Activated CD4-positive, alpha-beta T cell treated with anti-CD3 and anti-CD28 coated beads, Interleukin-2, amount 10 ng/mL, durations not matched to agents 7 days and 5 days (primary cell): Measurements from ENCODE around the gene MYO7B. TPM values are rescaled to one million over a fixed set of nuclear protein-coding genes. Genes with fewer than 3 reads are reported as not detected.

Experiments
- CTCF ChIA-PET: fragments of 350-600 bp; sonication (Branson Sonifier 250); formaldehyde crosslinking; loops from one replicate; lab custom pipeline; 2021; ENCODE audit warnings: antibody characterized with exemption; lab: Charles Lee
- POLR2A ChIA-PET: fragments of 350-600 bp; sonication (Branson Sonifier 250); formaldehyde crosslinking; loops from one replicate; lab custom pipeline; 2021; ENCODE audit warnings: antibody characterized with exemption; lab: Charles Lee
- DNase-seq: peaks from one replicate; pipeline ENCODE4 v3.0.0-alpha.2; 2020
- H3K27ac Mint-ChIP-seq: one replicate; pipeline ENCODE4 v1.8.0; 2021; ENCODE audit warnings: mild to moderate bottlenecking, moderate library complexity, mixed read lengths
- H3K27me3 Mint-ChIP-seq: one replicate; pipeline ENCODE4 v1.8.0; 2021; ENCODE audit warnings: mixed read lengths
- H3K36me3 Mint-ChIP-seq: one replicate; pipeline ENCODE4 v1.8.0; 2021; ENCODE audit warnings: low read depth, mixed read lengths
- H3K4me1 Mint-ChIP-seq: one replicate; pipeline ENCODE4 v1.8.0; 2021; ENCODE audit warnings: mixed read lengths
- H3K4me3 Mint-ChIP-seq: one replicate; pipeline ENCODE4 v1.8.0; 2021; ENCODE audit warnings: mild to moderate bottlenecking, moderate library complexity, mixed read lengths
- H3K9me3 Mint-ChIP-seq: one replicate; pipeline ENCODE4 v1.8.0; 2021; ENCODE audit warnings: mixed read lengths
- total RNA-seq, 2 experiments: library from RNA; stranded (reverse); gene quantifications; one replicate each; pipeline ENCODE4 v1.2.3, GENCODE V29; 2021

Gene MYO7B
- total RNA-seq, 2 experiments from 2014 or later, result 0.60 to 0.69 TPM

DNA sequence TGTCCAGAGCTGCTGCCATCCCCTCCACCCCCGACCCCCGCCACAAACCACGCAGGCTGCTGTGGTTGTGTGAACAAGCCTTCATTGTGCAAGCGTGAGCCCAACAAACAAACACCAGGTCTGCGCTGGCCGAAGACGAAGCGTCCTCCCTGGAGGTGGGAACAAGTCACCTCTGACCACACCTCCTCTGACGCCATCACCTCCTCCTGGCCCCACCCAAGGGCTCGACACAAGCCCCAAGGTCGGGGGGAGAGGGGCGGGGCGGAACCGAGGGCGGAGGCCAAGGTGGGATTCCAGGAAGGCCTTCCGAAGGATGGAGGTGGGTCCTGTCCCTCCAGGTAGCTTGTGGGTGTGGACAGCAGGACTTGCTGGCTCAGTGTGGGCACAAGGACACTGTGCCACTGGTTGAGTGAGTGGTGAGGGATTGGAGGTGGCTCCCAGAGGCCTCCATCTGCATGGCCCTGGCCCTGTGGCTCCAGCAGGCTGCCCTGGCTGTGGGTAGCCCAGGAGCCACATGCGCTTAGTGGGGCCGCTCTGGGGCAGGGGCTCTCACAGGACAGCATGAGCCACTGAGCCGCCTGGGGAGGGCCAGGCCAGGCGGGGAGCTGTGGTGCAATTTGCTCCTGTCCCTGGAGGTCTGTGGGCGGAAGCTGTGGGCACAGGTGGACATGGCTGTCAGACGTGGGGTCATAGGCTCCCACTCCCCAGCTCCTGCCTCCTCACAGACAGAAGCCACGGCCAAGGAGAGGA is 103.1 kb downstream of the MYO7B start:
- no peak for DNase-seq
- H3K4me3 Mint-ChIP-seq, result no peak overlapping the region
- H3K9me3 Mint-ChIP-seq, result no peaks in the 10 kb centered on the region
- peak overlapping the region; percentile 91 for H3K27ac Mint-ChIP-seq
- peaks cover 3% of the 10 kb centered on the region for H3K36me3 Mint-ChIP-seq
- CTCF ChIA-PET, result interaction anchor here (2.0 to 3.1 kb wide), 3 partner anchors 8 to 48 kb away, joined by 4 to 13 read pairs (median 12); no protein-coding TSS in a partner anchor
- POLR2A ChIA-PET, result no interaction called here
- no peaks in the 10 kb centered on the region for H3K27me3 Mint-ChIP-seq
- peaks cover 51% of the 10 kb centered on the region for H3K4me1 Mint-ChIP-seq

DNA sequence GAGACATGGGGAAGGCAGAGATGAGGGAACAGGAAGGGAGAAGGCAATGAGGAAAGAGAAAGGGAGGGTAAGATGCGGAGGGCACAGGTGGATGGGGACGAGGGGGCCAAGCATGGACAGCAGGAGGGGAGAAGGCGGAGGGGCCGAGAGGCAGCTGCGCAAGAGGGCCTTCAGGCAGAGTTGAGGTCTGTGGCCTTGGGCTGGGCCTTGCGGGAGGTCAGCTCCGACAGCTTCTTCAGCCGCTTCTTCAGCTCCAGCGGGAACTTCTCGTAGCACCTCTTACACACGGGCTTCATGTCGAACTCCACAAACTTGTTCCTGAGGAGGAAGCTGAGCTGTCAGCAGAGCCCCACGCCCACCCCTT is 103.6 kb downstream of the MYO7B start:
- no peak for DNase-seq
- CTCF ChIA-PET, result interaction anchor here (1.4 to 3.1 kb wide), 3 partner anchors 8 to 48 kb away, joined by 3 to 13 read pairs (median 12); no protein-coding TSS in a partner anchor
- H3K4me1 Mint-ChIP-seq, result peaks cover 51% of the 10 kb centered on the region
- H3K27ac Mint-ChIP-seq, result peak overlapping the region; percentile 89
- no peaks in the 10 kb centered on the region for H3K9me3 Mint-ChIP-seq
- peaks cover 3% of the 10 kb centered on the region for H3K36me3 Mint-ChIP-seq
- no peaks in the 10 kb centered on the region for H3K27me3 Mint-ChIP-seq
- POLR2A ChIA-PET, result no interaction called here
- no peak overlapping the region for H3K4me3 Mint-ChIP-seq

- H3K27ac Mint-ChIP-seq, result peak overlapping the region; percentile 89
- H3K4me3 Mint-ChIP-seq, result peak overlapping the region; percentile 72
- ChIA-PET CTCF (interaction anchor here (0.7 to 3.1 kb wide), 10 partner anchors 10 to 211 kb away, joined by 3 to 13 read pairs (median 3); no protein-coding TSS in a partner anchor), POLR2A (no interaction called here)
- DNase-seq, result peak; percentile 46
- H3K9me3 Mint-ChIP-seq, result no peaks in the 10 kb centered on the region
- H3K36me3 Mint-ChIP-seq, result peaks cover 3% of the 10 kb centered on the region
- peaks cover 55% of the 10 kb centered on the region for H3K4me1 Mint-ChIP-seq
- no peaks in the 10 kb centered on the region for H3K27me3 Mint-ChIP-seq
Observed at GRCh38 chr2:127640082-127641072, 104.9 kb downstream of the MYO7B start.

- no peaks in the 10 kb centered on the region for H3K27me3 Mint-ChIP-seq
- no peaks in the 10 kb centered on the region for H3K9me3 Mint-ChIP-seq
- H3K4me1 Mint-ChIP-seq, result peaks cover 53% of the 10 kb centered on the region
- DNase-seq, result no peak
- peak overlapping the region; percentile 89 for H3K27ac Mint-ChIP-seq
- peaks cover 3% of the 10 kb centered on the region for H3K36me3 Mint-ChIP-seq
- CTCF ChIA-PET, result interaction anchor here (0.7 to 2.7 kb wide), 9 partner anchors 9 to 74 kb away, joined by 3 to 13 read pairs (median 3); no protein-coding TSS in a partner anchor
- H3K4me3 Mint-ChIP-seq, result peak overlapping the region; percentile 72
- POLR2A ChIA-PET, result no interaction called here
Observed at GRCh38 chr2:127641133-127641532, 105.7 kb downstream of the MYO7B start.

- ChIA-PET POLR2A (no interaction called here), CTCF (interaction anchor here (1.2 to 1.7 kb wide), 5 partner anchors 8 to 60 kb away, joined by 3 to 5 read pairs (median 3); no protein-coding TSS in a partner anchor)
- Mint-ChIP-seq H3K4me1 (peaks cover 49% of the 10 kb centered on the region), H3K4me3 (peak overlapping the region; percentile 72), H3K27me3 (no peaks in the 10 kb centered on the region), H3K9me3 (no peaks in the 10 kb centered on the region), H3K27ac (peak overlapping the region; percentile 89), H3K36me3 (peaks cover 3% of the 10 kb centered on the region)
- DNase-seq, result peak; percentile 64
Observed at GRCh38 chr2:127641846-127642507, 106.5 kb downstream of the MYO7B start.

DNA sequence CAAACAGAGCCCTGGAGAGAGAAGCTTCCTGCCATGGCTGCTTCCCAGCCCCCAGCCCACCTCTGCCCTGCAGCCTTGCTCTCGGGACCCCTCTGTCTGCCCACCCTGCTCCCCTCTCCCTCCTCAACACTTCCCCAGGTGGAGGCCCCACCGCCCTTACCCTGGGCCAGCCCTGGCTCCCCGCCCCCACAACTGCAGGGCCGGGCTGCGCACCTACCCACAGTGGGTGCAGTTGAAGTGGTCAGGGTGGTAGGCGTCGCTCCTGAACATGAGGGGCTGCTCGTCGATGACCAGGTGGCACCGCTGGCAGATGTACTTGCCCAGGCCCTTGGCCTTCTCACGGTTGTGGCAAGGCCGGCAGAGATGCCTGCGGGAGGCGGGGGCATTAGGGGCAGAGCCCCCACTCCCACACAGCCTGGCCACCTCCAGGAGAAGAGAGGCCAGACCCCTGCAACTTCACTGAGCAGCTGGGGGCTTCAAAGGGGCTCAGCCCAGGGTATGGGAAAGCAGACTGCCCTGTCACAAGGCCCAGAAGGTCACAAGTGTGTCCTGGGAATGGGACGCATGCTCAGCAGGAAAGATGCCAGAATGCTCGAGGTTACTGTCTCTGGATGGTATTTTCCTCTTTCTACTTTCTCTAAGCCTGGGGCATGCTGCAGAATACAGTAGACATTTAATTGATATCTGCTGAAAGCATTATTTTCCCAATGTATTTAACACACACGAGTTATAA is 107.4 kb downstream of the MYO7B start:
- CTCF ChIA-PET, result interaction anchor here (1.2 kb wide), 1 partner anchor 52 kb away, joined by 3 read pairs; no protein-coding TSS in a partner anchor
- no peak for DNase-seq
- peak overlapping the region; percentile 75 for H3K27ac Mint-ChIP-seq
- H3K4me3 Mint-ChIP-seq, result no peak overlapping the region
- POLR2A ChIA-PET, result no interaction called here
- peaks cover 3% of the 10 kb centered on the region for H3K36me3 Mint-ChIP-seq
- peaks cover 47% of the 10 kb centered on the region for H3K4me1 Mint-ChIP-seq
- H3K9me3 Mint-ChIP-seq, result no peaks in the 10 kb centered on the region
- no peaks in the 10 kb centered on the region for H3K27me3 Mint-ChIP-seq

- POLR2A ChIA-PET, result no interaction called here
- H3K27me3 Mint-ChIP-seq, result no peaks in the 10 kb centered on the region
Observed at GRCh38 chr2:127643439-127644065, 108.1 kb downstream of the MYO7B start.

GRCh38 chr2:127644066-127645025 is 108.9 kb downstream of the MYO7B start:
- H3K9me3 Mint-ChIP-seq, result no peaks in the 10 kb centered on the region
- DNase-seq, result no peak
- ChIA-PET CTCF (interaction anchor here (5.0 kb wide), 1 partner anchor 52 kb away, joined by 28 read pairs; no protein-coding TSS in a partner anchor), POLR2A (no interaction called here)
- no peaks in the 10 kb centered on the region for H3K27me3 Mint-ChIP-seq
- H3K36me3 Mint-ChIP-seq, result no peaks in the 10 kb centered on the region
- H3K27ac Mint-ChIP-seq, result peak overlapping the region; percentile 70
- H3K4me1 Mint-ChIP-seq, result peaks cover 42% of the 10 kb centered on the region
- no peak overlapping the region for H3K4me3 Mint-ChIP-seq

More at GRCh38 chr2:127643439-127644065, 108.1 kb downstream of the MYO7B start:
- no peaks in the 10 kb centered on the region for H3K9me3 Mint-ChIP-seq
- DNase-seq, result no peak
- H3K36me3 Mint-ChIP-seq, result no peaks in the 10 kb centered on the region
- H3K4me1 Mint-ChIP-seq, result peaks cover 44% of the 10 kb centered on the region
- H3K27ac Mint-ChIP-seq, result peak overlapping the region; percentile 54
- CTCF ChIA-PET, result interaction anchor here (5.0 kb wide), 1 partner anchor 51 kb away, joined by 28 read pairs; no protein-coding TSS in a partner anchor
- H3K4me3 Mint-ChIP-seq, result peak overlapping the region; percentile 22

DNA sequence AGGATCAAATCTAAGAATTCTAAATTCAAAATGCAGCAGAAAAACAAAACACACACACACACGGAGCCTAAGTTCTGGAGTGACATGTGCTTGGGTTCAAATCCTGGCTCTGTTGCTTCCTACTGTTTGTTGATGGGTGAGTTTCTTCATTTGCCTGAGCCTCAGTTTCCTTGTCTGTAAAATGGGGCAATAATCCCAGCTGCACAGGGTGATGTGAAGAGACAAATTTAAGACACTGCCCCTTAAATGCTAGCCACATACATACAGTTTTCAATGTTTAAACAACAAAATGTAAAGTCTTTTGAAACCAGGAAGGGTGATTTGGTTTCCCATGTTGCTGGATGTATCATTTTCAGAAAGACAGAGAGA is 109.5 kb downstream of the MYO7B start:
- H3K9me3 Mint-ChIP-seq, result no peaks in the 10 kb centered on the region
- H3K4me1 Mint-ChIP-seq, result peaks cover 40% of the 10 kb centered on the region
- no peaks in the 10 kb centered on the region for H3K27me3 Mint-ChIP-seq
- ChIA-PET CTCF (interaction anchor here (5.0 kb wide), 1 partner anchor 53 kb away, joined by 28 read pairs; no protein-coding TSS in a partner anchor), POLR2A (no interaction called here)
- H3K27ac Mint-ChIP-seq, result peak overlapping the region; percentile 70
- H3K4me3 Mint-ChIP-seq, result no peak overlapping the region
- no peak for DNase-seq
- H3K36me3 Mint-ChIP-seq, result no peaks in the 10 kb centered on the region

DNA sequence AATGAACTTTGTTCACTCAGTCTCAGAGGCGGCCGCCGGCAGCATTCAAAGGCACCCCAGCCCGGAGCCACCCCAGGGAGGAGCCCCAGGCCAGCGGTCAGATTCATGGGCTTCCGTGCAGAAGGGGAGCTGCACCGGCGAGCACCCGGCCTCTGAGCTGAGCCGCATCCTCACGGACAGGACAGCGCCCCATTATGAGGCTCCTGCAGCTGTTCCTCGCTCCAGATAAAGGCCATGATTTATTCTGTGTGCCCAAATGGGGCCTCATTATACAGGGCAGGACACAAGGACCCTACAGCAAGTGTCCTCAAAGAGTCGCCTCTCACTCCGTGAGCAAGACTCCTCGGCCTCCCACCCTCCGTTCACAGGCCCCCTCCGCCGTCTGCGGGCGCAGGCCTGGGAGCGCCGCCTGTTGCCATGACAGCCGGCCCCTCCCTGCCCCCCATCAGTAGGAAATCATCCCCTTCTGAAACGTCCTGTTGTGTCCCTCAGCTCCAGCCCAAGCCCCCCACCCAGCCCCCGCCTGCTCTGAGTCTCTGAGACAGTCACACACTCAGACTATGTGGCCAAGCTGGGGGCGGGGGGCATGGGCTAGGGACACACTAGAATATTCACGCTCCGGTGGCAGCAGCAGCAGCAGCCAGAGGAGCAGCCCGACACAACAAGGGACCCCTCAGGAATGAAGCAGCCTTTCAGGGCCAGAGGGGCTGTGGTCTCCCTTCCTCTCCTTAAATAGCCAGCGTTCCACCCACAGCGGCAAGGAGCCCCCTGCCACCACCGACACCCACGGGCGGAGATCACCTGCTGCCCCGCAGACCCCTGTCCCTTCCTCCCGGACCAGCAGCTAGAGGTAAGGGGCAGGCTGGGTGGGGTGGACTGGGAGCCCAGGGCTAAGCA is 110.2 kb downstream of the MYO7B start, which contains the start of gene GPR17:
Gene GPR17 (plus strand): TSS at position 759 of the 897 bp plus-strand sequence. CDS start 4,583 bp downstream, outside the sequence.
- H3K4me1 Mint-ChIP-seq, result peaks cover 35% of the 10 kb centered on the region
- H3K4me3 Mint-ChIP-seq, result no peak within 1 kb of the TSS
- CTCF ChIA-PET, result interaction anchor here (1.8 to 5.0 kb wide), 2 partner anchors 8 to 54 kb away, joined by 4 to 28 read pairs; no protein-coding TSS in a partner anchor
- H3K9me3 Mint-ChIP-seq, result no peaks in the 10 kb centered on the region
- peak within 1 kb of the TSS; percentile 68 for H3K27ac Mint-ChIP-seq
- no peaks in the 10 kb centered on the region for H3K36me3 Mint-ChIP-seq
- no peak for DNase-seq
- POLR2A ChIA-PET, result no interaction called here
- H3K27me3 Mint-ChIP-seq, result no peaks in the 10 kb centered on the region
